ENCODE measurements around the gene OR12D1. TPM values are rescaled to one million over a fixed set of nuclear protein-coding genes. Genes with fewer than 3 reads are reported as not detected.

The OR12D1 gene
- total and polyA plus RNA-seq, 2 experiments from 2014 or later = not detected

DNA sequence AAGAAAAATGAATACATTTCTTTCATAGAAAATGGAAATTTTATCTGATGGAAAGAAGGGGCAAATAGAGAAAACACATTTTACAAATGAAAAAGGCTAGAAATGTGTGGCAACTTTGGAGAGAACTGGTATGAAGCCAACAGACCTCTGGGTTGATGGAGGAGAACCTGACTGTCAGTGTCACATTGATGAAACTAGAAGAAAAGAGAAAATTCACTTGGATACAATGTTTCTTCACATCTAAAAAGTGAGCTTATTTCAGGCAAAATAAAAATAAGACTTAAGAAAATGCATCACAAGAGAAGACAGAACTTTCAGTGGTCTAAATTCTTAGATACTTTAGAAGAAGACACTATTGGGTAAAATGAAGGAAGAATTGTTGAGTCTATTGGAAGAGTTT is 19.4 kb upstream of the OR12D1 start, which contains the start of gene OR12D2:
TSS of gene OR12D2 (plus strand) at position 301 of the 400 bp plus-strand sequence. CDS start 1,069 bp downstream, outside the sequence.
- no peak within 1 kb of the TSS for H3K27ac ChIP-seq
- no peak for DNase-seq
- no peaks in the 10 kb centered on the region for H3K9me2 ChIP-seq (ENCODE audit: insufficient read depth)
- H3K4me1 ChIP-seq (ENCODE audit: insufficient read depth) = no peaks in the 10 kb centered on the region
- H3F3A ChIP-seq (ENCODE audit: insufficient read depth) = no peaks in the 10 kb centered on the region
- no peaks in the 10 kb centered on the region for H3K9me3 ChIP-seq (ENCODE audit: low read depth)
- H4K20me1 ChIP-seq (ENCODE audit: insufficient read depth) = no peaks in the 10 kb centered on the region
- no peak within 1 kb of the TSS for H3K4me3 ChIP-seq
- no peaks in the 10 kb centered on the region for H3K36me3 ChIP-seq (ENCODE audit: low read depth)
- H3K27me3 ChIP-seq (replicated peaks; ENCODE audit: insufficient read depth) = no peaks in the 10 kb centered on the region
- in situ Hi-C loops (cut with MboI) = no loop called here
- no peak within 1 kb of the TSS for H3K4me2 ChIP-seq (ENCODE audit: unreplicated experiment)
- TF ChIP-seq EZH2 (IDR thresholded peaks at IDR 0.05; ENCODE audit: insufficient read depth, poor library complexity, severe bottlenecking) = no peak
- no peak for TF ChIP-seq EZH2phosphoT487 (IDR thresholded peaks at IDR 0.05; ENCODE audit: insufficient read depth, low read depth)
- no peak within 1 kb of the TSS for H2AFZ ChIP-seq
- no peak within 1 kb of the TSS for H3K9ac ChIP-seq
- no peaks in the 10 kb centered on the region for H3K79me2 ChIP-seq (ENCODE audit: insufficient read depth)

DNA sequence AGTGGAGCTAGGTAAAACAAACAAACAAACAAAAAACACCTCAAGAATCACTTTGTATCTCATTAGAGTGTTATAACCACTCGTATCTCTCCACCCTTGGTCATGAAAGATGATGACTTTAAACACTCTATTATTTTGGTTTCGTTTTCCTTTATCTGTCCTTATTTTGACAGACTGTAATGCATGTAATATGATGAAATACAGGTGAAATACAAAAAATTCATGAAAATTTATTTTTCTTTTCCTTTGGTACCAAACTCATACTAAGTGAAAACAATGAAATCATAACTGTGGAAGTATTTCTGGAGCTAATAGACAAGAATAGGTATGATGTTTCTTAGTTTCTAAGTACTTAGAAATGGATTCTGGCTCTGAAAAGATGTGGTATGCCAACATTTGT is 15.2 kb upstream of the OR12D1 start:
- Histone ChIP-seq H4K20me1 (ENCODE audit: insufficient read depth) (no peaks in the 10 kb centered on the region), H3K9me3 (ENCODE audit: low read depth) (no peaks in the 10 kb centered on the region), H3K4me2 (ENCODE audit: unreplicated experiment) (no peak overlapping the region), H3K4me3 (no peak overlapping the region), H3K27me3 (replicated peaks; ENCODE audit: insufficient read depth) (no peaks in the 10 kb centered on the region), H2AFZ (no peak overlapping the region), H3K9ac (no peak overlapping the region), H3K36me3 (ENCODE audit: low read depth) (no peaks in the 10 kb centered on the region), H3K9me2 (ENCODE audit: insufficient read depth) (no peaks in the 10 kb centered on the region), H3K79me2 (ENCODE audit: insufficient read depth) (no peaks in the 10 kb centered on the region), H3K27ac (no peak overlapping the region), H3F3A (ENCODE audit: insufficient read depth) (no peaks in the 10 kb centered on the region), H3K4me1 (ENCODE audit: insufficient read depth) (no peaks in the 10 kb centered on the region)
- in situ Hi-C loops (cut with MboI) = no loop called here
- TF ChIP-seq EZH2phosphoT487 (IDR thresholded peaks at IDR 0.05; ENCODE audit: insufficient read depth, low read depth) (no peak), EZH2 (IDR thresholded peaks at IDR 0.05; ENCODE audit: insufficient read depth, poor library complexity, severe bottlenecking) (no peak)
- no peak for DNase-seq
- 3 to 5% methylated on average over 2 of the region's 2 CpGs for WGBS, 2 experiments (ENCODE audit: low coverage in 1 of 2, low lambda C conversion rate in 2 of 2, missing lambda C conversion rate in 2 of 2)

DNA sequence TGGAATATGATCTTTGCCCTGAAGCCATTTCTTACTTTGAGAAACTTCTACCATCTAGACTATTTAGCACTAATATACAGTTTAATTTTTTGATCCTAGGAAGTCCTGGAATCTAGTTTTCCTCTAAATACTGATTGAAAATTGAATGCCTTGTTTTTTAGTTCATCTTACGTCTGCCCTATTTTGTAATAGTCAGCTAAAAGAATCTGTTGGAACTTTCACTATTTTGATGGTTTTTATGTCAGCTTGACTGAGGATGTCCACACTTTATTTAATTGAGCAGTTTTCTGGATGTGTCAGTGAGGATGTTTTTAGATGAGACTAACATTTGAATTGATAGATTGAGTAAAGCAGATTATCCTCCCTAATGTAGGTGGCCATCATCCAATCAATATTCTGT is 10.9 kb upstream of the OR12D1 start:
- no peaks in the 10 kb centered on the region for H3K27me3 ChIP-seq (replicated peaks; ENCODE audit: insufficient read depth)
- no peak overlapping the region for H3K9ac ChIP-seq
- no peak for TF ChIP-seq EZH2 (IDR thresholded peaks at IDR 0.05; ENCODE audit: insufficient read depth, poor library complexity, severe bottlenecking)
- TF ChIP-seq EZH2phosphoT487 (IDR thresholded peaks at IDR 0.05; ENCODE audit: insufficient read depth, low read depth) = no peak
- no peaks in the 10 kb centered on the region for H3K9me2 ChIP-seq (ENCODE audit: insufficient read depth)
- H4K20me1 ChIP-seq (ENCODE audit: insufficient read depth) = no peaks in the 10 kb centered on the region
- 24 to 29% methylated on average over 1 of the region's 1 CpG for WGBS, 2 experiments (ENCODE audit: low coverage in 1 of 2, low lambda C conversion rate in 2 of 2, missing lambda C conversion rate in 2 of 2)
- no peak overlapping the region for H3K4me2 ChIP-seq (ENCODE audit: unreplicated experiment)
- H3K79me2 ChIP-seq (ENCODE audit: insufficient read depth) = no peaks in the 10 kb centered on the region
- in situ Hi-C loops (cut with MboI) = no loop called here
- no peaks in the 10 kb centered on the region for H3F3A ChIP-seq (ENCODE audit: insufficient read depth)
- H2AFZ ChIP-seq = no peak overlapping the region
- H3K9me3 ChIP-seq (ENCODE audit: low read depth) = no peaks in the 10 kb centered on the region
- no peaks in the 10 kb centered on the region for H3K36me3 ChIP-seq (ENCODE audit: low read depth)
- H3K27ac ChIP-seq = no peak overlapping the region
- no peaks in the 10 kb centered on the region for H3K4me1 ChIP-seq (ENCODE audit: insufficient read depth)
- DNase-seq = no peak
- H3K4me3 ChIP-seq = no peak overlapping the region

DNA sequence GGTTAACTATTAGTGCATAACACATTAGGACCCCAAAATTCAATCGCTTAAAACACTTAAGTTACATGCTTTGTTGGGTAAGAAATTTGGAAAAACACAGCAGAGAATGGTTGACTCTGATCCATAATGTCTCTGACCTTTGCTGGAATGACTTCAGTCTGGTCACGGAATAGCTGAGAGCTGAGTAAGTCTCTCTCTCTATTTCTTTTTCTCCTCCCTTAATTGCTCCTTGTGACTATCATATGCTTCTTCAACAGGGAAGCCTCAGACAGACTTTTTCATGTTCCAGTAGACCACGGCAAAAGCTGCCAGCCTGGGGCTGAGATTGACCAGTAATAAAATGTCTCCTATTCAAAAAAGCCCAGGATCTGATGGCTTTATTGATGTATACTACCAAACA is 4.8 kb downstream of the OR12D1 start:
- Histone ChIP-seq H3K9me3 (ENCODE audit: low read depth) (no peaks in the 10 kb centered on the region), H3K27ac (no peak overlapping the region), H3K4me1 (ENCODE audit: insufficient read depth) (no peaks in the 10 kb centered on the region), H3K36me3 (ENCODE audit: low read depth) (no peaks in the 10 kb centered on the region), H3K27me3 (replicated peaks; ENCODE audit: insufficient read depth) (no peaks in the 10 kb centered on the region), H3K4me2 (ENCODE audit: unreplicated experiment) (no peak overlapping the region), H2AFZ (no peak overlapping the region), H3K9me2 (ENCODE audit: insufficient read depth) (no peaks in the 10 kb centered on the region), H3K79me2 (ENCODE audit: insufficient read depth) (no peaks in the 10 kb centered on the region), H3K9ac (no peak overlapping the region), H4K20me1 (ENCODE audit: insufficient read depth) (no peaks in the 10 kb centered on the region), H3F3A (ENCODE audit: insufficient read depth) (no peaks in the 10 kb centered on the region), H3K4me3 (no peak overlapping the region)
- in situ Hi-C loops (cut with MboI) = no loop called here
- DNase-seq = peak; percentile 6
- TF ChIP-seq EZH2 (IDR thresholded peaks at IDR 0.05; ENCODE audit: insufficient read depth, poor library complexity, severe bottlenecking) = no peak
- TF ChIP-seq EZH2phosphoT487 (IDR thresholded peaks at IDR 0.05; ENCODE audit: insufficient read depth, low read depth) = no peak
- 13 to 15% methylated on average over 3 of the region's 3 CpGs for WGBS, 2 experiments (ENCODE audit: low coverage in 1 of 2, low lambda C conversion rate in 2 of 2, missing lambda C conversion rate in 2 of 2)

DNA sequence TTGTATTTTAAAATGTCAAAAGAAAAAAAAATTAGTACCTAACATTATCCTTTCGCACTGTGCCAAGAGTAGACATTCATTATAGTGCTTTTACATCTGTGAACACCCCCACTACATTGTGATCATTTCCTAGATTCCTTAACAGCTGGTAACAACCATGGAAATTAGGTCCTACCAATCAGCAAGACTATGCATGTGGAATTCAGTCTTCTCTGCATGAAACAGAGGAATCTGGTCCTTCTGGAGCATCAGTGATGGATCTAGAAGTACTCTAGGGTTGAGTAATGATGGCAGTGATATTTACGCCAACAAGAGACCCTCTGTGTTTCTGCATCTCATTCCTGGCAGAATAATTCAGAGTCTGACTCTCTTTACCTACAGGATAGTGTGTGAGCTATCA is 9.4 kb downstream of the OR12D1 start:
- 14 to 27% methylated on average over 2 of the region's 2 CpGs for WGBS, 2 experiments (ENCODE audit: low coverage in 1 of 2, low lambda C conversion rate in 2 of 2, missing lambda C conversion rate in 2 of 2)

More for the DNA sequence above, 9.4 kb downstream of the OR12D1 start:
- no peaks in the 10 kb centered on the region for H3K4me1 ChIP-seq (ENCODE audit: insufficient read depth)
- H4K20me1 ChIP-seq (ENCODE audit: insufficient read depth) = no peaks in the 10 kb centered on the region
- no peaks in the 10 kb centered on the region for H3K27me3 ChIP-seq (replicated peaks; ENCODE audit: insufficient read depth)
- no peaks in the 10 kb centered on the region for H3K9me3 ChIP-seq (ENCODE audit: low read depth)
- no peak overlapping the region for H3K4me3 ChIP-seq
- H3K36me3 ChIP-seq (ENCODE audit: low read depth) = no peaks in the 10 kb centered on the region
- no peak for DNase-seq
- no peaks in the 10 kb centered on the region for H3F3A ChIP-seq (ENCODE audit: insufficient read depth)
- no peak overlapping the region for H2AFZ ChIP-seq
- no peak overlapping the region for H3K27ac ChIP-seq
- H3K79me2 ChIP-seq (ENCODE audit: insufficient read depth) = no peaks in the 10 kb centered on the region
- in situ Hi-C loops (cut with MboI) = no loop called here
- no peaks in the 10 kb centered on the region for H3K9me2 ChIP-seq (ENCODE audit: insufficient read depth)
- no peak overlapping the region for H3K9ac ChIP-seq
- H3K4me2 ChIP-seq (ENCODE audit: unreplicated experiment) = no peak overlapping the region
- TF ChIP-seq EZH2 (IDR thresholded peaks at IDR 0.05; ENCODE audit: insufficient read depth, poor library complexity, severe bottlenecking) (no peak), EZH2phosphoT487 (IDR thresholded peaks at IDR 0.05; ENCODE audit: insufficient read depth, low read depth) (no peak)

Data from GM23248 (cell line).